Middle frontal gyrus (tissue), 1 donor: ENCODE results near the gene MRPL27.

ENCODE experiments used
- DNase-seq: peaks from one replicate; pipeline ENCODE4 v3.0.0-alpha.2; 2015; ENCODE audit warnings: low spot score; ENCODE audit errors: extremely low spot score

The MRPL27 gene

DNA sequence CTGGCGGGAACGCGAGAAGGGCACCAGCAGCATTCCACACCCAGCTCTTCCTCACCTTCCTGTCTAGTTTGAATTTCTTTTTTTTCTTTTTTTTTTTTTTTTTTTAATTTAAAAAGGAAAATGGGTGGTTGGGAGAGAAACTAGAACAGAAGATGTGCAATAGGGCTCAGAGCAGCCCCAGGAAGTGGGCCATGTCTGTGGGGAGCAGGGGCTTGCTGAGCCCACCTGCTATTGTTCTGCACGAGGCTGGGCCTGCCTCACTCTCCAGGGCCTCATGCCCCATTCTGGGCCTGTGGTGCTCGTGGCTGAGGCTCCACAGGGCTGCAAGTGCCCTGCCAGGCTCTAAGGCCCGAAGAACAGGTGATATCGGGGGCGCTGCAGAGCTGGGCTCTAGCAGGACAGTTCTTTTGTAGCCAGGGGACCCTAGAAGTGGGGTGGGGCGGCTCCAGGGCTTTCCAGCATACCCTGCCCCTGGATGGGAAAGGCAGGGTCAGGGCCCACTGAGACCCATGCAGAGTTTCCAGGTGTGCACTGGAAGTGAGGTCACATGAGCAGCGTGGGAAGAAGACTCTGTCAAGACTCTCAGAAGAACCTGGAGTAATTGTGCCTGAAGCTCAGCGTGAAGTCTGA is 12.4 kb downstream of the MRPL27 start:
- DNase-seq: no peak

- no peak for DNase-seq
Measured at GRCh38 chr17:50359998-50360461, 13.0 kb downstream of the MRPL27 start.

DNA sequence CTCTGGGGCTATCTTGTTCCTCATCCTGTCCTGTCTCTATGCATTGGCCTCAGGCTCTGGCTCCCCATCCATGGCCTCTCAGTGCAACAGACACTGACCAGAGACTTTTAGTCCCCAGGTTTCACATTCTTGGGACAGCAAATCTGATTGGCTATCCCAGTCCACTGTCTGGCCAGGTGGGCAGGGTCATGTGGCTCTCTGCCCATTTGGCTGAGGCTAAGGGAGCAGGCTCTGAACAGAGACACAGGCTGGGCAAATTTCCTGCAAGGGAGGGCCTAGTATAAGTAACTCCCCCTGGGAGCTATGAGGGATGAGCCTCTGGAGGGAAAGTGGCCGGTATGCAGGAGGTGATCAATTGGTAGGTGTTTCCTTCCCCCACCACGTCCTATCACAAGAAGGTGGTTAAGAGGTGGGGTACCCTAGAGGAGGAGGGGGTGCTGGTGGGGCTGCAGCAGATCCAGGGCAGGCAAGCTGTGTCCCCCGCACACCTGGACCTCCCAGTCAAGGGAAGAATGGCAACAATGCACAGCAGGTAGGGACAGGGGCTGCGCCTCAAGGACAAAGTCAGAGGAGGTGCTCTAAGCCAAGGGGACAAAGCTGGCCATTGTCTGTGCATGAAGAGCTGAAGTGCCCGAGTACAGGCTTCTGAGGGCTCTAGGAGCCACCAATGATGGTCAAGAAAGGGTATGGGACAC is 13.8 kb downstream of the MRPL27 start:
- DNase-seq: no peak

GRCh38 chr17:50358177-50358576 is 14.8 kb downstream of the MRPL27 start:
- DNase-seq: no peak

DNA sequence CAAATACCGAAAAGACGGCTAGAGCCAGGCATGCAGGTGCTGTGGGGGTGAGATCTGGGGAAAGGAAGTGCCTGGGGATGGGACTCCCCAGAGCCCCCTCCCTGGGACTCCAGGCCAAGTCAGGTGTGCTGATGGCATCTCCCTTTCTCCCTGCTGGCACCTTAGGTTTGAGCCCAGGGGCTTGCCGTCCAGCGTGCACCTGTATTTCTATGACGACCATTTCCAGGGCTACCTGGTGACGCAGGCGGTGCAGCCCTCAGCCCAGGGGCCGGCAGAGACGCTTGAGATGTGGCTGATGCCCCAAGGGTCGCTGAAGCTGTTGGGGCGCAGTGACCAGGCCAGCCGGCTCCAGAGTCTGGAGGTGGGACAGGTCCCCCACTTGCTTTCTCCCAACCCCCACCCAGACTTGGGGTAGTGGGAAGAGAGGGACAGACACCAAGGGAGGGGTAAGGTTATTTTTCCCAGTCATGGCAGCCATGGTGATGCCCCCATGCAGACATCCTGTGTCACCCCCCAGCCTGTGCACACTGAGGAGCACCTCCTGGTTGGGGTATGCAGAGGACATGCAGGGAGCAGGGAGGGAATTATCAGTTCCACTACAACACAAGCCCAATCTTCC is 16.0 kb downstream of the MRPL27 start:
- DNase-seq: no peak

GRCh38 chr17:50356418-50356817 is 16.6 kb downstream of the MRPL27 start:
- DNase-seq: no peak

DNA sequence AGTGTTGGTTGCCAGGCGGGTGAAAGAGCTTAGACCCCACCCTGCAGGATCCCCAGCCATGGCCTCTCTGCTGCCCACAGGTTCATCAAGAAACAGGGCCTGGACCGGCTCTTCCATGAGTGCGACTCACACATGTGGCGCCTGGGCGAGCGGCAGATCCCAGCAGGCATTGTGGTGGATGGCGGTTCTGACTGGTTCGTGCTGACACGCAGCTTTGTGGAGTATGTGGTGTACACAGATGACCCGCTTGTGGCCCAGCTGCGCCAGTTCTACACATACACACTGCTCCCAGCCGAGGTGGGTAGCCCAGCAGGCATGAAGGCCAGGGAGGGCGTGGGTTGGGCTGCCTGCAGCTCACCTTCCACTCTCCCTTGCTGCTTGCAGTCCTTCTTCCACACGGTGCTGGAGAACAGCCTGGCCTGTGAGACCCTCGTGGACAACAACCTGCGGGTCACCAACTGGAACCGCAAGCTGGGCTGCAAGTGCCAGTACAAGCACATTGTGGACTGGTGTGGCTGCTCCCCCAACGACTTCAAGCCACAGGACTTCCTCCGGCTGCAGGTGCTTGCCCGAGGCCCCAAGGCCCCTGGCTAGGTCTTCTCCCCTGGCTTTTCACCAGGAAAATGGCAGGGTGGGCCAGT is 17.2 kb downstream of the MRPL27 start:
- no peak for DNase-seq

DNA sequence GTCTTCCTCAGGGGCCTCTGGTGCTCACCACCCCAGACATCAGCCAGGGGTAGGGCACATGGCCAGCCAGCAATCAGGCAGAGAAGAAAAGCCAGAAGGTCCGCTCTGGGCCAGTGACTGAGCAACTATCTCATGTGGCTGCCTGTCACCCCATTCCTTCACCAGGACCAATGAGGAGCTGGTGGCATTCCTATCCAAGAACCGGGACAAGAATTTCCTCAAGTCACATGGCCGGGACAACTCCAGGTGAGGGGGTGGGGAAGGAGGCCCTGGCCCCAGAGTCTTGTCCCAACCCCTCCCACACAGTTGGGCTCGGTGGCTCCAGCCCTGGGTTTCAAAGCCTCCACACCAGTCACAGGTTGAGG is 17.7 kb downstream of the MRPL27 start:
- DNase-seq: no peak

GRCh38 chr17:50354776-50355175 is 18.2 kb downstream of the MRPL27 start:
- DNase-seq: no peak

- DNase-seq: no peak
Measured at GRCh38 chr17:50354198-50354597, 18.8 kb downstream of the MRPL27 start.

- DNase-seq: no peak
Measured at GRCh38 chr17:50353600-50354195, 19.3 kb downstream of the MRPL27 start.

GRCh38 chr17:50352693-50353599 is 20.0 kb downstream of the MRPL27 start:
- DNase-seq: no peak

- no peak for DNase-seq
Measured at GRCh38 chr17:50352072-50352692, 20.8 kb downstream of the MRPL27 start.

- DNase-seq: no peak
Measured at GRCh38 chr17:50350733-50351132, 22.3 kb downstream of the MRPL27 start.

DNA sequence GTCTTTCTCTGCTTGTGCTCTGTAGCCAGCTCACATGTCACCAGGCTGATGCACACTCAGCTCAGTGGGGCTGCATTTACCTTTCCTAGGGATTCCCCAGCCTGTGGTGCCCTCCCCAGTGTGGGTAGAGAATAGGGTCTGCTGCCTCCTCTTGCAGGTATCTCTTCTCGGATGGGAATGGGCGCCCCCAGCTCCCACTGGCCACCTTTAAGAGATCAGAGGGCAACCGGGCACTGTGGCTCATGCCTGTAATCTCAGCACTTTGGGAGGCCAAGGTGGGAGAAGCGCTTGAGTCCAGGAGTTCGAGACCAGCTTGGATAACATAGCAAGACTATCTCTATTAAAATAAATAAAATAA is 23.8 kb downstream of the MRPL27 start:
- no peak for DNase-seq

DNA sequence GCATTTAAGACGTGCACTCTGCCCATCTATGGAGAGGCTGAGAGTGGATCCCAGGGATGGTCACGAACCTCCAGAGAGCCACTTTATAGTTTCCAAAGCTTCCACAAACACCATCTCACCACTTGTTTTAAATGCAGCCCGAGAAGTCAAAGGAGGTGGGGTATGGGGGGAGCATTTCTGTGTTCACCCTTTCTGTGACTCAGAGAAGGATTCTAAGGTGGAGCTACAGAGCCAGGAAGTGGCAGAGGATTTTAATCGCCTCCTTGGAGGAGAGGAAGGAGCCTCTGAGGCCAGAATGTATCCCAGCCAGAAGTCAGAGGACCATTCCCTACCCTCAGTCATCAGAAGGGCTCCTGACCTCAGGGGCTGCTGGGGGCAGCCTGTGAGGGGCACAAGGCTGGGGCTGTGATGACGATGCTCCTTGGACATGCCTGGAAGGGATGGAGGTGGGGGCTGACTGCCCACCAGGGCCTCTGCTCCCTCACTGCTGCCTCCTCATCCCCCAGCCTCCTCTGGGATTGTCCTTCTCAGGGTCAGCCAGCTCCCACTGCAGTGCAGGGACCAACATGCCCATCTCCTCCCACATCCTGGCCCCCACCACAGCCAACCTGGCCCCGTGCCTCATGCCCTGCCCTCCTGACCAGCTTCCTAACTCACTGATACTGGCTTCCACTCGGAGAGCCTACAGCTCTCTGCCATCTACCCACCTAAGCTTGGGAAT is 24.3 kb downstream of the MRPL27 start:
- DNase-seq: no peak

- DNase-seq: no peak
Measured at GRCh38 chr17:50347894-50348291, 25.1 kb downstream of the MRPL27 start.

DNA sequence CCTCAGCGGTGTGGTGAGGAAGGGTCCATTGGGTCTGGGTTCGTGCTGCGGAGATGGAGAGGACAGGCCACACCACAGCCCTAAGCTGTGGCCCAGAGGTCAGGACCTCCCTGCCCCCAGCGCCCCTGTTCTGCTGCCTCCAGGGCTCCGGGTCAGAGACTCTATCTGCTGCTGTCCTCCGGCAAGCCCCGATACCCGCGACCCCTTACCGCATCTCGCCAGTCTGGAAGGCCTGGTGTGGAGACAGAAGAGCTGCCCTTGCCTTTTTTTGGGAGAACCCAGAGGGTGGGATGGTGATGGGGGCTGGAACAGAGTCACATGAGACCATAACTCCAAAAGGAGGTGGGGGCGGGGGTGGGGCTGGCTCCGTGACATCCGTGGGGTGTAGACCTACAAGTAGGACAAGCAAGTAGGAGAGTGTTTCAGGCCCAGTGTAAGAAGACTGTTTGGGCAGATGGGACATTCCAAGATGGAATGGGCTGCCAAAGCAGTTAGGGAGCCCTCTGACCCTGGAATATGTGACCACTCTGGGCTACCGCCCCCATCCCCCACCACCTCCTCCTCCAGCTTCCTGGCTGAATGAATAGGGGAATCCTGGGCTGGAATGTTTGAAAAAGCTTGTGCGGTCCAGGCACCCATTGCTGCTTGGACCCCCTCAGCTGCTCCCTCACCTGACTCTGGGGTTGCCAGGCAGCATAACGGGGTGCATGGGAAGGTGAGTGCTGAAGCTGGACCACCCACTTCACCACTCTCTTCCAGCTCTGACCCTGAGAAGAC is 25.7 kb downstream of the MRPL27 start:
- DNase-seq: no peak
